IMR-90 (cell line): ENCODE data around the gene MALRD1. TPM values are rescaled to one million over a fixed set of nuclear protein-coding genes. Genes with fewer than 3 reads are reported as not detected.

ENCODE experiments used
- ATAC-seq: fragments of 200-7000 bp; cut with Tn5 transposase; 2 replicates; pipeline ENCODE4 v1.9.1; 2020; ENCODE audit warnings: low read depth, mild to moderate bottlenecking, moderate library complexity
- BruUV-seq: library from RNA; stranded (reverse); fragments of 400-500 nt; replicated peaks from 2 replicates; lab custom pipeline; 2021; lab: Mats Ljungman, UMichigan
- CTCF ChIA-PET: fragments of 300-600 bp; formaldehyde crosslinking; extraction: SDS; loops from one replicate; lab custom pipeline; 2021; ENCODE audit warnings: antibody characterized with exemption; lab: Yijun Ruan, JAX
- POLR2A ChIA-PET: fragments of 300-600 bp; sonication (Branson Sonifier 250); formaldehyde crosslinking; loops from one replicate; lab custom pipeline; 2022; ENCODE audit warnings: antibody characterized with exemption; ENCODE audit not compliant: unreplicated experiment; lab: Charles Lee
- DNase-seq: peaks from one replicate; pipeline ENCODE4 v3.0.0; 2013
- H2AFZ ChIP-seq: replicated peaks from 2 replicates; pipeline ENCODE3; 2013; ENCODE audit warnings: low read length, mild to moderate bottlenecking; ENCODE audit not compliant: poor library complexity
- H2AK5ac ChIP-seq: 2 replicates; pipeline ENCODE4 v1.6.1; 2013; ENCODE audit warnings: low read depth, low read length, inconsistent platforms
- H2AK9ac ChIP-seq: replicated peaks from 2 replicates; pipeline ENCODE3; 2013; ENCODE audit warnings: mild to moderate bottlenecking, low read depth, low read length, moderate library complexity; ENCODE audit not compliant: poor library complexity
- H2BK120ac ChIP-seq: 2 replicates; pipeline ENCODE4 v1.6.1; 2013; ENCODE audit warnings: low read depth, low read length, inconsistent platforms
- H2BK15ac ChIP-seq: 3 replicates; pipeline ENCODE4 v1.6.1; 2013; ENCODE audit warnings: low read depth, low read length, inconsistent platforms
- H2BK20ac ChIP-seq: 2 replicates; pipeline ENCODE4 v1.6.1; 2013; ENCODE audit warnings: low read depth, mild to moderate bottlenecking, inconsistent platforms, low read length, moderate library complexity
- H2BK5ac ChIP-seq: 2 replicates; pipeline ENCODE4 v1.6.1; 2013; ENCODE audit warnings: mild to moderate bottlenecking, low read depth, low read length, inconsistent platforms; ENCODE audit not compliant: poor library complexity, severe bottlenecking
- H3K14ac ChIP-seq: replicated peaks from 2 replicates; pipeline ENCODE4 v1.6.1; 2013; ENCODE audit warnings: low read depth, low read length, inconsistent platforms
- H3K18ac ChIP-seq: 2 replicates; pipeline ENCODE4 v1.6.1; 2013; ENCODE audit warnings: low read depth, low read length, control low read depth
- H3K23ac ChIP-seq: 2 replicates; pipeline ENCODE4 v1.6.1; 2013; ENCODE audit warnings: low read depth, low read length, inconsistent platforms
- H3K27ac ChIP-seq: 2 replicates; pipeline ENCODE4 v1.5.1; 2013; ENCODE audit warnings: mild to moderate bottlenecking, control low read depth, low read length; ENCODE audit not compliant: insufficient read depth
- H3K27me3 ChIP-seq: 2 replicates; pipeline ENCODE4 v1.6.1; 2013; ENCODE audit warnings: low read length; ENCODE audit not compliant: control insufficient read depth, insufficient read depth
- H3K36me3 ChIP-seq: 2 replicates; pipeline ENCODE4 v1.6.1; 2013; ENCODE audit warnings: low read length, mixed read lengths; ENCODE audit not compliant: control insufficient read depth, insufficient read depth
- H3K4ac ChIP-seq: 2 replicates; pipeline ENCODE4 v1.6.1; 2013; ENCODE audit warnings: low read depth, low read length, inconsistent platforms
- H3K4me1 ChIP-seq: 2 replicates; pipeline ENCODE4 v1.6.1; 2013; ENCODE audit warnings: low read length, mixed read lengths; ENCODE audit not compliant: control insufficient read depth, insufficient read depth
- H3K4me2 ChIP-seq: 2 replicates; pipeline ENCODE4 v1.6.1; 2013; ENCODE audit warnings: low read depth, mild to moderate bottlenecking, control low read depth, low read length, moderate library complexity
- H3K4me3 ChIP-seq: 2 replicates; pipeline ENCODE4 v1.5.1; 2013; ENCODE audit warnings: low read depth, mild to moderate bottlenecking, control low read depth, low read length, moderate library complexity; ENCODE audit not compliant: insufficient read depth
- H3K56ac ChIP-seq: 2 replicates; pipeline ENCODE4 v1.6.1; 2013; ENCODE audit warnings: low read length, inconsistent platforms; ENCODE audit not compliant: insufficient read depth; ENCODE audit errors: extremely low read depth
- H3K79me1 ChIP-seq, 2 experiments: 2 replicates each; pipeline ENCODE4 v1.6.1; 2013; ENCODE audit warnings: low read length in 2 of 2, inconsistent platforms in 1 of 2, low read depth in 1 of 2
- H3K9ac ChIP-seq: 2 replicates; pipeline ENCODE4 v1.6.1; 2013; ENCODE audit warnings: low read depth, low read length, control low read depth
- H3K9me1 ChIP-seq: 2 replicates; pipeline ENCODE4 v1.6.1; 2013; ENCODE audit warnings: low read length, inconsistent platforms; ENCODE audit not compliant: insufficient read depth
- H3K9me3 ChIP-seq: 2 replicates; pipeline ENCODE4 v1.6.1; 2013; ENCODE audit warnings: low read length; ENCODE audit not compliant: control insufficient read depth, insufficient read depth
- H4K20me1 ChIP-seq: 2 replicates; pipeline ENCODE4 v1.6.1; 2013; ENCODE audit warnings: low read length, inconsistent platforms; ENCODE audit not compliant: insufficient read depth
- H4K5ac ChIP-seq: 2 replicates; pipeline ENCODE4 v1.6.1; 2013; ENCODE audit warnings: mild to moderate bottlenecking, low read depth, low read length, control low read depth
- H4K8ac ChIP-seq, 2 experiments: 2 replicates each; pipeline ENCODE4 v1.6.1; 2013; ENCODE audit warnings: low read depth in 2 of 2, low read length in 2 of 2, control low read depth in 1 of 2, inconsistent platforms in 1 of 2
- H4K91ac ChIP-seq: 2 replicates; pipeline ENCODE4 v1.6.1; 2013; ENCODE audit warnings: low read depth, low read length, inconsistent platforms; ENCODE audit not compliant: insufficient read depth
- BHLHE40 ChIP-seq: fragments of 150-350 bp; IDR thresholded peaks from 2 replicates; pipeline ENCODE4 v1.6.1; 2016; ENCODE audit warnings: mild to moderate bottlenecking, low read depth, low read length
- CEBPB ChIP-seq: IDR thresholded peaks from 2 replicates; pipeline ENCODE4 v1.6.1; 2012; ENCODE audit warnings: low read depth, low read length, improper control_type of control experiment
- CTCF ChIP-seq: conservative IDR thresholded peaks from 2 replicates; pipeline ENCODE4 v1.5.1; 2012; ENCODE audit warnings: mild to moderate bottlenecking, low read depth, low read length, improper control_type of control experiment
- ELK1 ChIP-seq: fragments of 150-350 bp; IDR thresholded peaks from 2 replicates; pipeline ENCODE4 v1.6.1; 2016; ENCODE audit warnings: low read depth, mild to moderate bottlenecking, low read length, moderate library complexity, borderline replicate concordance
- FOS ChIP-seq: fragments of 150-350 bp; IDR thresholded peaks from 2 replicates; pipeline ENCODE4 v1.6.1; 2016; ENCODE audit warnings: low read depth, low read length
- MAFK ChIP-seq: IDR thresholded peaks from 2 replicates; pipeline ENCODE4 v1.6.1; 2012; ENCODE audit warnings: low read depth, low read length, improper control_type of control experiment
- MXI1 ChIP-seq: IDR thresholded peaks from 2 replicates; pipeline ENCODE4 v1.6.1; 2012; ENCODE audit warnings: low read depth, mild to moderate bottlenecking, low read length, moderate library complexity, borderline replicate concordance
- NFE2L2 ChIP-seq: fragments of 150-350 bp; IDR thresholded peaks from 2 replicates; pipeline ENCODE4 v1.6.1; 2016; ENCODE audit warnings: low read depth, mild to moderate bottlenecking, low read length
- POLR2A ChIP-seq: IDR thresholded peaks from 2 replicates; pipeline ENCODE4 v1.6.1; 2012; ENCODE audit warnings: mild to moderate bottlenecking, low read depth, low read length
- RAD21 ChIP-seq: IDR thresholded peaks from 2 replicates; pipeline ENCODE4 v1.6.1; 2012; ENCODE audit warnings: low read length, improper control_type of control experiment
- RFX5 ChIP-seq: IDR thresholded peaks from 2 replicates; pipeline ENCODE4 v1.8.0; 2012; ENCODE audit warnings: low read depth, mild to moderate bottlenecking, low read length, moderate library complexity
- SMC3 ChIP-seq: fragments of 150-350 bp; IDR thresholded peaks from 2 replicates; pipeline ENCODE4 v1.6.1; 2016; ENCODE audit warnings: low read depth, mild to moderate bottlenecking, antibody characterized with exemption, low read length, moderate library complexity
- WGBS, 2 experiments: methylation state at CpG; one replicate each; pipeline versions ENCODE4 v1.1.5 to v1.1.7; 2013; ENCODE audit warnings: missing lambda C conversion rate in 2 of 2; ENCODE audit not compliant: insufficient read length in 1 of 2; ENCODE audit errors: extremely low coverage in 2 of 2; 5-methylcytosine and 5-hydroxymethylcytosine counted together
- dilution Hi-C: fragments of 300-500 bp; cut with HindIII; formaldehyde crosslinking; loops from one replicate; pipeline ENCODE4 v1.14.3; 2018; ENCODE audit warnings: low sequenced_read_pairs; ENCODE audit not compliant: unreplicated experiment
- in situ Hi-C: fragments of 300-500 bp; cut with MboI; formaldehyde crosslinking; loops from 3 replicates; pipeline ENCODE4 v1.14.3; 2019; ENCODE audit warnings: low sequenced_read_pairs, inconsistent platforms, mixed read lengths
- intact Hi-C: fragments of 100-400 bp; cut with micrococcal nuclease; formaldehyde crosslinking; loops from 2 replicates; pipeline ENCODE4 v1.10.0; 2022
- polyA plus RNA-seq, 3 experiments: library from polyadenylated mRNA; depleted of rRNA; stranded (reverse); fragments of >200 nt; gene quantifications; 2 replicates each; pipeline ENCODE4 v1.2.3, GENCODE V29; 2012; ENCODE audit warnings: low replicate concordance in 1 of 3
- total RNA-seq: library from RNA; depleted of rRNA; stranded (reverse); fragments of >200 nt; gene quantifications from 2 replicates; pipeline ENCODE4 v1.2.3, GENCODE V29; 2012

Gene MALRD1
- total and polyA plus RNA-seq, 2 of the 4 experiments (the other 2 are of a cell fraction) = 0.34 to 1.1 TPM

- H3K56ac ChIP-seq = no peak overlapping the region
- H2BK5ac ChIP-seq = no peak overlapping the region
- in situ Hi-C loops (no loop called here), intact Hi-C loops (no loop called here), dilution Hi-C loops (no loop called here)
- no peak overlapping the region for H3K9ac ChIP-seq
- no peak overlapping the region for H2BK120ac ChIP-seq
- no peaks in the 10 kb centered on the region for H3K36me3 ChIP-seq
- no TSS peak for BruUV-seq
- POLR2A ChIA-PET = no interaction called here
- no peak overlapping the region for H3K4me2 ChIP-seq
- H2AFZ ChIP-seq = no peak overlapping the region
- no peak overlapping the region for H3K4ac ChIP-seq
- H3K27me3 ChIP-seq = no peaks in the 10 kb centered on the region
- TF ChIP-seq MAFK = no peak
- no peak for TF ChIP-seq ELK1
- TF ChIP-seq POLR2A = no peak
- no peak for TF ChIP-seq RAD21
- no peak for TF ChIP-seq SMC3
- TF ChIP-seq CEBPB = no peak
- TF ChIP-seq BHLHE40 = no peak
- TF ChIP-seq NFE2L2 = no peak
- no peak for TF ChIP-seq CTCF
- no peak for TF ChIP-seq MXI1
- TF ChIP-seq RFX5 = no peak
- TF ChIP-seq FOS = no peak
- WGBS, 2 experiments = no CpG with 5 or more reads among the region's 1 CpG
- H2AK5ac ChIP-seq = no peak overlapping the region
- H3K27ac ChIP-seq = no peak overlapping the region
- no peak overlapping the region for H3K23ac ChIP-seq
- no peak overlapping the region for H3K18ac ChIP-seq
- CTCF ChIA-PET = no interaction called here
- no peak overlapping the region for H3K4me3 ChIP-seq
- no peak overlapping the region for H4K8ac ChIP-seq
- no peaks in the 10 kb centered on the region for H4K20me1 ChIP-seq
- H3K79me1 ChIP-seq = no peaks in the 10 kb centered on the region
- H4K91ac ChIP-seq = no peak overlapping the region
- no peaks in the 10 kb centered on the region for H3K4me1 ChIP-seq
- H4K5ac ChIP-seq = no peak overlapping the region
- no peaks in the 10 kb centered on the region for H3K9me1 ChIP-seq
- no peak overlapping the region for H2BK15ac ChIP-seq
- ATAC-seq (no peak), DNase-seq (no peak)
- no peak overlapping the region for H2BK20ac ChIP-seq
- H3K9me3 ChIP-seq = no peaks in the 10 kb centered on the region
- H2AK9ac ChIP-seq = no peak overlapping the region
- no peak overlapping the region for H3K14ac ChIP-seq
Measured at GRCh38 chr10:19500959-19501358, 452.4 kb downstream of the MALRD1 start.
